ENCODE results near the gene GLB1L2. TPM values are rescaled to one million over a fixed set of nuclear protein-coding genes. Genes with fewer than 3 reads are reported as not detected.

The GLB1L2 gene
- total RNA-seq, 1 donor from 2014 or later: 1.7 TPM

DNA sequence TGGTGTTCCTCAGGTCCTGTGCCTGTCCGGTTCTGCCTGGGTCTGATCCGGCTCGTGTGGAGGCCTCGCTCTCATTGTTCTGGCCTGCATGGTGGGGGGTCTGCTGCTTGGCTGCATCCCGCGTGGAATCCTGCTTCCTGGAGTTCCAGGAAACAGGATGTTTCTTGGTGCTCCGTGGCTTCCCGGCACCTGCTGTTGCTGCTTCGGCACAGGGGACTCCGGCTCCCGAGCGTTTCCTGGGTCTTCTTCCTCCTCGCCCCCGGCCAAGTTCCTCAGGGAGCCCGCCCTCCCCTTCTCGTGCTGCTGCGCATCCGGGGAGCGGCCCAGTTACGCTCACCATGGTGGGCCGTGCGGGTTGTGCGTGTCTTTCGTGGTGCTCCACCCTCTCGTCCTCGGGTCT lies 29.9 kb downstream of the GLB1L2 start:
- no peaks in the 10 kb centered on the region for H3K4me1 ChIP-seq
- no peak overlapping the region for H3K27ac ChIP-seq
- no peak overlapping the region for H3K4me3 ChIP-seq
- DNase-seq (ENCODE audit: low spot score in 2 of 2): no peak
- intact Hi-C loops (cut with DNase I): no loop called here
- H3K27me3 ChIP-seq: no peaks in the 10 kb centered on the region
- no peaks in the 10 kb centered on the region for H3K36me3 ChIP-seq
- no peaks in the 10 kb centered on the region for H3K9me3 ChIP-seq
- TF ChIP-seq, protein P1, sequence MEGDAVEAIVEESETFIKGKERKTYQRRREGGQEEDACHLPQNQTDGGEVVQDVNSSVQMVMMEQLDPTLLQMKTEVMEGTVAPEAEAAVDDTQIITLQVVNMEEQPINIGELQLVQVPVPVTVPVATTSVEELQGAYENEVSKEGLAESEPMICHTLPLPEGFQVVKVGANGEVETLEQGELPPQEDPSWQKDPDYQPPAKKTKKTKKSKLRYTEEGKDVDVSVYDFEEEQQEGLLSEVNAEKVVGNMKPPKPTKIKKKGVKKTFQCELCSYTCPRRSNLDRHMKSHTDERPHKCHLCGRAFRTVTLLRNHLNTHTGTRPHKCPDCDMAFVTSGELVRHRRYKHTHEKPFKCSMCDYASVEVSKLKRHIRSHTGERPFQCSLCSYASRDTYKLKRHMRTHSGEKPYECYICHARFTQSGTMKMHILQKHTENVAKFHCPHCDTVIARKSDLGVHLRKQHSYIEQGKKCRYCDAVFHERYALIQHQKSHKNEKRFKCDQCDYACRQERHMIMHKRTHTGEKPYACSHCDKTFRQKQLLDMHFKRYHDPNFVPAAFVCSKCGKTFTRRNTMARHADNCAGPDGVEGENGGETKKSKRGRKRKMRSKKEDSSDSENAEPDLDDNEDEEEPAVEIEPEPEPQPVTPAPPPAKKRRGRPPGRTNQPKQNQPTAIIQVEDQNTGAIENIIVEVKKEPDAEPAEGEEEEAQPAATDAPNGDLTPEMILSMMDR (IDR thresholded peaks at IDR 0.05): no peak

DNA sequence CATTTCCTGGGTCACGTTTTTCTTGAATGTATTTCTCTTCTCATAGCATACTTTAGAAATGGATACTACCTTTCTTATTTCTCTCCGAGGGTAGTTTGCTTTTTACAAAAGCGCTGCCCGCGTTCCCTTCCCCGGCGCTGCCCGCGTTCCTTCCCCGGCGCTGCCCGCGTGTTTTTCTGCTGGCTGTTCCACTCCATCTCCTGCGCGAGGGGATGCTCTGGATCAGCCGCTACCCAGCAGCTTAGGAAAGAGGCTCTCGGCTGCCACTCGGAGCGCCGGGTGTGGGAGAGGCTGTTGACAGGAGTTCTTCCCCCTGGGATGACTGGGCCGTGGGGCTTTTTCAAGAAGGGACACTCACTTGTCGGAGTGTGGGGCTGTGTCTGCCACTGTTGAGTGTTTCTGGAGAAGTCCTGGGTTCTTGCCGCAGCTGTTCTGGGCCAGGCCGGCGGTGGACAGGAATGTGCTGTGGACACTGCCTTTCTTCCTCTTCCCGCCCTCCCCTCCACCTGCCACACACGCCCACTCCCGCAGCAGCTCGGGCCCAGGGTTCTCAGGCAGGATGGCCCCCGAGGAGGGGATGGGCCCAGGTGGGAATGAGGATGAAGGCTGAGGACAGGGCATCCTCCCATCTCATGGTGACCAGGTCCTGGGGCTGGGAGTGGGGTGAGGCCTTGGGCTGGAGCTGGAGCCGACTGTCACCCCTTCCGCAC lies 30.6 kb downstream of the GLB1L2 start:
- TF ChIP-seq, protein P1 (IDR thresholded peaks at IDR 0.05): no peak
- intact Hi-C loops (cut with DNase I): no loop called here
- no peaks in the 10 kb centered on the region for H3K9me3 ChIP-seq

DNA sequence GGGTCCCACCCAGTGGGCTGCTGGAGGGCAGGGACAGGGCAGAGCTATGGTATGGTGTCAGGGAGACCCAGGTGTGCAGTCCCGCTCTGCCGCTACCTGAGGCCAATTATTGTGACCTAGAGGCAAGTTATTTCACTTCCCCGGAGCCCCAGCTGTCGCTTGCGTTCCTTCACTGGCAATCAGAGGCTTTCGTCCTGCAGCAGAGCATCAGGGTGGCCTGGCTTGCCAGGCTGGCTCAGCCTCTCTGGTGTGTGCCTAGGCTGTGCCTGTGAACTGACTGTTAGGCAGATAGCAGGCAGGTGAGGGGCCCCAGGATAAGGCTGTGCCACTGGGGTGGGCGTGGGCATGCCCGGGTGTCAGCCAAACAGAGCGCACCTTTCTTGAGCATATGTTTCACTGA lies 31.4 kb downstream of the GLB1L2 start:
- Histone ChIP-seq H3K4me1 (no peaks in the 10 kb centered on the region), H3K27ac (no peak overlapping the region), H3K27me3 (no peaks in the 10 kb centered on the region), H3K4me3 (no peak overlapping the region), H3K36me3 (no peaks in the 10 kb centered on the region), H3K9me3 (no peaks in the 10 kb centered on the region)
- DNase-seq (ENCODE audit: low spot score in 2 of 2): no peak
- intact Hi-C loops (cut with DNase I): no loop called here
- TF ChIP-seq, protein P1 (IDR thresholded peaks at IDR 0.05): no peak

More for the DNA sequence above, 30.6 kb downstream of the GLB1L2 start:
- no peak overlapping the region for H3K27ac ChIP-seq
- no peaks in the 10 kb centered on the region for H3K4me1 ChIP-seq
- H3K36me3 ChIP-seq: no peaks in the 10 kb centered on the region
- DNase-seq (ENCODE audit: low spot score in 2 of 2): no peak
- no peaks in the 10 kb centered on the region for H3K27me3 ChIP-seq
- H3K4me3 ChIP-seq: no peak overlapping the region

DNA sequence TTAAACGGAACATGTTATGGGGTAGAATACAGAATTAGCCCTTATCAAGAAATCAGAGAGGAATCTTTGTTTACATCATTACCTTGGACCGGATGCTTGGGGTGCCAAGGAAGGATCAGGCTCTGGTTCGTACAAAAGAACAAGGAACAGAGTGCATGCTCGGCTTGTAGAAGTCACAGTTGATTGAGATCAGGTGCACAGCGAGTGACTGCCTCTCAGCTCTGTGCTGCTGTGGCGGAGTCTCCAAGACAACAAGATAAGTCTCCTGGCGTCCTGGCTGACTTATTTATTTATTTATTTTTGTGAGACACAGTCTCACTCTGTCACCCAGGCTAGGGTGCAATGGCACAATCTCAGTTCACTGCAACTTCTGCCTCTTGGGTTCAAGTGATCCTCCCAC lies 31.8 kb downstream of the GLB1L2 start:
- Histone ChIP-seq H3K4me1 (no peaks in the 10 kb centered on the region), H3K27ac (no peak overlapping the region), H3K4me3 (no peak overlapping the region), H3K9me3 (no peaks in the 10 kb centered on the region), H3K36me3 (no peaks in the 10 kb centered on the region), H3K27me3 (no peaks in the 10 kb centered on the region)
- intact Hi-C loops (cut with DNase I): no loop called here
- TF ChIP-seq, protein P1 (IDR thresholded peaks at IDR 0.05): no peak
- no peak for DNase-seq (ENCODE audit: low spot score in 2 of 2)

DNA sequence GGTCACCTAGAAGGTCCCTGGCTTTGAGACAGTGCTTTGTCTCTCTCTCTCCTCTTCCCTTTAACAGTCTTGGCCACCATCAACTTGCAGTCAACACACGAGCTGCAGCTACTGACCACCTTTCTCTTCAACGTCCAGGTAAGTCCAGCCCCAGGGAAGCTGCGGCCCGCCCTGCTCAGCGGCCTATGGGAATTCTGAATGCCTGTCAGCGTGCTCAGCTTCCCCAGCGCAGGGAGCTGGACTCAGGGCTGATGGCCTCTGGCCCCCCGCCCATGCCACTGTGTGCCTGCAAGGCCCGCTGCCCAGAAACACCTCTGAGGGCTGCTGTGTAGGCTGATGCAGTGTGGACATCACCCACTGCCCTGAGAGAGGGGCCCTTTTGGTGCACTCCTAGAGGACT lies 32.5 kb downstream of the GLB1L2 start:
- TF ChIP-seq, protein P1 (IDR thresholded peaks at IDR 0.05): no peak
- H3K4me1 ChIP-seq: no peaks in the 10 kb centered on the region
- H3K36me3 ChIP-seq: no peaks in the 10 kb centered on the region
- H3K27ac ChIP-seq: no peak overlapping the region
- H3K27me3 ChIP-seq: no peaks in the 10 kb centered on the region
- intact Hi-C loops (cut with DNase I): no loop called here
- no peak for DNase-seq (ENCODE audit: low spot score in 2 of 2)
- H3K9me3 ChIP-seq: no peaks in the 10 kb centered on the region
- no peak overlapping the region for H3K4me3 ChIP-seq

All from ascending aorta (tissue), 2 donors.